ENCODE measurements around the gene ATP1A2.
A peak's percentile ranks its signal among the peaks of the same experiment; 100 is the strongest.

Gene ATP1A2

DNA sequence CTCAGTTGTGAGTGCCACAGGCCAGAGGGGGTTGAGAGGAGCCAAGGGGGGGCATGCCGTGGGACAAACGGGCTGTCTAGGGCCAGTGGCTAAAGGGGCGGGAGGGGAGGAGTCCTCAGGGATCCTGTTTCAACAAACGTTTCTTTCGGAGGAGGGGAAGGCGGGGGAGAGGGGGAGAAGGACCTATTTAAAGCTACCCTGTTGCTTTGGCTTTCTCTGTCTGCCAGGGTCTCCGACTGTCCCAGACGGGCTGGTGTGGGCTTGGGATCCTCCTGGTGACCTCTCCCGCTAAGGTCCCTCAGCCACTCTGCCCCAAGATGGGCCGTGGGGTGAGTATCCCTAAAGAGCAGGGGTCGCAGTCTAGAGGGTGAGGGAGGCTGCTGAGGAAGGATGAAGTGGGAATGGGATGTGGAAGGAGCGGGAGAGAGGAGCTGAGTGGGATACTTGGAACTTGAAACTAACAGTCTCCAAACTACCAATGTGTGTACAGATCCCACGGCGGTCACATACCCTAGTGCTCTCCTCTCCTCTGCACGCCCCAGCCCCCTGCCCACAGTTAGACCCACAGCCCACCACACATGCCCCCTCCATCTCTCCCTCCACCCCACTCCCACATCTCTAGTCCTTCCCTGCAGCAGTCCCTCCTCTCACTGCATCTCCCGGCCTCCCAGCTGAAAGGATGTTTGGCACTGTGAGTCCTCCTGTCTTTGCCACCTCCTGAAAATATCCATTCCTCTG is at the start of gene ATP1A2:
ATP1A2 (plus strand) TSS at position 215 of the 738 bp plus-strand sequence; CDS start at position 318, 103 bp downstream.
- H3K4me1 ChIP-seq (ENCODE audit: control insufficient read depth, insufficient read depth, low read length, unreplicated experiment) = peaks cover 3% of the 10 kb centered on the region
- H3K27me3 ChIP-seq (ENCODE audit: insufficient read depth, low read length) = peaks cover 41% of the 10 kb centered on the region
- no peaks in the 10 kb centered on the region for H3K79me2 ChIP-seq (ENCODE audit: control insufficient read depth, insufficient read depth, low read length, unreplicated experiment)
- H3K27ac ChIP-seq (ENCODE audit: low read depth, low read length) = no peak within 1 kb of the TSS
- H2AFZ ChIP-seq (ENCODE audit: low read length, unreplicated experiment) = no peak within 1 kb of the TSS
- no peaks in the 10 kb centered on the region for H3K36me3 ChIP-seq (ENCODE audit: insufficient read depth, low read length)
- H3K4me3 ChIP-seq (ENCODE audit: low read depth, low read length) = no peak within 1 kb of the TSS

DNA sequence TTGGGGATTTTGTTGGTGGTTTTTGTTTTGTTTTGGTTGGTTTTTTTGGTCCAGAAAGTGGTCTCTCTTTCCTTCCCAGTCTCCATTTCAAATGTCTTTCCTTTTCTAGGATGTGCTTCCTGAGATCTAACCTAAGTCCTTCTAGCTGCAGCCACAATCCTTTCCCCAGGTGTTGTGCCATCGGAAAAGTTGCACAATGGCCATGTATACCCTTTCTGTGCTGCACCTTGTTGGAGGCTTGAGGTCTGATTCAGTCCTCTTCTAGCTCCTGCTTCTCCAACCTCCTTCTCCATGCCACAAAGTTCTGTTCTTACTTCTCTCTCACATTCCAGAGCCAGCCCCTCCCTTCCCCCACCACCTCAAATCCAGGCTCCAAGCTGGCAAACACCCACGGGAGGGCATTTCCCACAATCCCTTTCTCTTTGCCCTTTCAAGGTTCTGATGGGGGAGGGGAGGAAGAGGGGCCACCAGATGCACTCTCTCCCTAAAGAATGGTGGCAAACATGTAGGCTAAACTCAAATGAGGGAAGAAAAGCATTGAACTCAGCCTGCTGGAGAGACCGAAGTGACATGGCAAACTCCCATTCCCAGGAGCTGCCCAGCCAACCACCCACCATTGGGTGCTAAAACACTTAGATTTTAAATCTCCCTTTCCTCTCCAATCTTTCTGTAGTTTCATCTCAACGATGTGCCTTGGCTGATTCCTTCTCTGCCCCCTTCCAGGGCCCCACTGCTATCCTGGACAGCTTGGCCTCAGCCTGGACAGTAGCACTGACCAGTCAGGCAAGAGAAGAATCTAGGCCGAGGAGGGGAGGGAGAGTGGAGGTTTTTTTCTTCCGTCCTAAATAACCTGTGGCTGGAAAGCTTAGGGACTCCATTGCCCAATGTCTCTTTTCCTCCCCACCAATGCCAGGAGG is 48.5 kb upstream of the ATP1A2 start:
- Histone ChIP-seq H3K36me3 (ENCODE audit: insufficient read depth, low read length) (no peaks in the 10 kb centered on the region), H3K27me3 (ENCODE audit: insufficient read depth, low read length) (peaks cover 75% of the 10 kb centered on the region), H3K79me2 (ENCODE audit: control insufficient read depth, insufficient read depth, low read length, unreplicated experiment) (no peaks in the 10 kb centered on the region), H2AFZ (ENCODE audit: low read length, unreplicated experiment) (no peak overlapping the region), H3K27ac (ENCODE audit: low read depth, low read length) (no peak overlapping the region), H3K4me1 (ENCODE audit: control insufficient read depth, insufficient read depth, low read length, unreplicated experiment) (no peaks in the 10 kb centered on the region), H3K4me3 (ENCODE audit: low read depth, low read length) (no peak overlapping the region)

DNA sequence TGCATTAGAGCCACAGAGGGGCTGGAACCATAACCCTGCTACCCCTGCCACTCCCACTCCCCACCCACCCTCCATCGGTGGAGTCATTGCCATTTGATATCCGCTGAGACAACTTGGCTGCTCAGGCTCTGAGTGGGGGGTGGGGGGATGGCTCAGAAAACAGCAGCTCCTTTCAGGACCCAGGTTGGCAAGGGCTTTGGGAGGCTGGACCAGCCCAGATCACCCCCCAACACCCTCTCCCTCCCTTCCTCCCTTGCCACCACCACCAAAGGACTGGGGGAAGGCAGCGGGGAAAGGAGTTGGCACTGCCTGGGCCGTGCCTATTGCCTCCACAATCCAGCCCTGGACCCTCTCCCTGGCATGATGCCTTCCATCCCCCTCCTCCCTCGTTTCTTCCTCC is 47.3 kb upstream of the ATP1A2 start:
- Histone ChIP-seq H3K4me3 (ENCODE audit: low read depth, low read length) (no peak overlapping the region), H2AFZ (ENCODE audit: low read length, unreplicated experiment) (no peak overlapping the region), H3K4me1 (ENCODE audit: control insufficient read depth, insufficient read depth, low read length, unreplicated experiment) (no peaks in the 10 kb centered on the region), H3K27me3 (ENCODE audit: insufficient read depth, low read length) (peaks cover 69% of the 10 kb centered on the region), H3K27ac (ENCODE audit: low read depth, low read length) (no peak overlapping the region), H3K36me3 (ENCODE audit: insufficient read depth, low read length) (no peaks in the 10 kb centered on the region), H3K79me2 (ENCODE audit: control insufficient read depth, insufficient read depth, low read length, unreplicated experiment) (no peaks in the 10 kb centered on the region)

DNA sequence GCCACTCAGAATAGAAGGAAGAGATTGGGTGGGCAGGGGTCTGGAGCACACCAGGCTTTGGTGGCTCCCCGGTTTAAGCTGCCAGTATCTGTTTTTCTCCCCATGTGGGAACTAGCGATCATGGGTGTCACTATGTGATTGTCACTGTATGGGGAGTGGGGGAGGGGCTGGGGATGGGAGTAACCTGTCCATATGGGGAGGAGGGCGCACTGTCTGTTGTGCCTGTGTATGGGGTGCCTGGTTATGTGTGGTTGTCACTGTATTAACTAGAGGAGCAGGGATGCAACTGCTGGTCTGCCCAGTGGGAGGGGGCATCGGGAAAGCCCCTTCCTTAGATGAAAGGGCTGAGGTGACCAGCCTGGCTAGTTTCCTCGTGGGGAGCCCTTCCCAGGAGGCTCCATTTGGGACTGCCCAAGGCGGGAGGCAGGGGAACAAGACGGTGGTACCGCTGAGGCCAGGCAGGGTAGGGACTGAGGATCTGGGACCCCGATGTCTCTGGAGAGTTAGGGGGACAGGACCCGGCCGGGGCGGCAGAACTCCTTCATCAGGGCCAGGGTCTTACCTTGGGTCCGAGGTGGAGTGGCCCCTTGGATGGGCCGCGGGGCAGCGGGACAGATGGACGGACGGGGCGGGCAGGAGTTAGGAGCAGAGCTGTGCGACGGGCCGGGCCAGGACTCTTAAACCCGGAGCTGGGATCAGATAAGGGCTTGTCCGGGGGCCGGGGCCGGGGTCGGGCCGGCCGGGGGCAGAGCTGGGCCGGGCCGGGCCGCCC is 45.9 kb upstream of the ATP1A2 start, which contains the start of gene KCNJ10:
KCNJ10 (minus strand) TSS at position 701 of the 772 bp plus-strand sequence. CDS start 27,628 bp downstream, outside the sequence.
- peak within 1 kb of the TSS; percentile 82 for H3K4me3 ChIP-seq (ENCODE audit: low read depth, low read length)
- H3K79me2 ChIP-seq (ENCODE audit: control insufficient read depth, insufficient read depth, low read length, unreplicated experiment) = no peaks in the 10 kb centered on the region
- no peak within 1 kb of the TSS for H3K27ac ChIP-seq (ENCODE audit: low read depth, low read length)
- H3K4me1 ChIP-seq (ENCODE audit: control insufficient read depth, insufficient read depth, low read length, unreplicated experiment) = no peaks in the 10 kb centered on the region
- H2AFZ ChIP-seq (ENCODE audit: low read length, unreplicated experiment) = peak within 1 kb of the TSS; percentile 86
- no peaks in the 10 kb centered on the region for H3K36me3 ChIP-seq (ENCODE audit: insufficient read depth, low read length)
- peaks cover 75% of the 10 kb centered on the region for H3K27me3 ChIP-seq (ENCODE audit: insufficient read depth, low read length)

DNA sequence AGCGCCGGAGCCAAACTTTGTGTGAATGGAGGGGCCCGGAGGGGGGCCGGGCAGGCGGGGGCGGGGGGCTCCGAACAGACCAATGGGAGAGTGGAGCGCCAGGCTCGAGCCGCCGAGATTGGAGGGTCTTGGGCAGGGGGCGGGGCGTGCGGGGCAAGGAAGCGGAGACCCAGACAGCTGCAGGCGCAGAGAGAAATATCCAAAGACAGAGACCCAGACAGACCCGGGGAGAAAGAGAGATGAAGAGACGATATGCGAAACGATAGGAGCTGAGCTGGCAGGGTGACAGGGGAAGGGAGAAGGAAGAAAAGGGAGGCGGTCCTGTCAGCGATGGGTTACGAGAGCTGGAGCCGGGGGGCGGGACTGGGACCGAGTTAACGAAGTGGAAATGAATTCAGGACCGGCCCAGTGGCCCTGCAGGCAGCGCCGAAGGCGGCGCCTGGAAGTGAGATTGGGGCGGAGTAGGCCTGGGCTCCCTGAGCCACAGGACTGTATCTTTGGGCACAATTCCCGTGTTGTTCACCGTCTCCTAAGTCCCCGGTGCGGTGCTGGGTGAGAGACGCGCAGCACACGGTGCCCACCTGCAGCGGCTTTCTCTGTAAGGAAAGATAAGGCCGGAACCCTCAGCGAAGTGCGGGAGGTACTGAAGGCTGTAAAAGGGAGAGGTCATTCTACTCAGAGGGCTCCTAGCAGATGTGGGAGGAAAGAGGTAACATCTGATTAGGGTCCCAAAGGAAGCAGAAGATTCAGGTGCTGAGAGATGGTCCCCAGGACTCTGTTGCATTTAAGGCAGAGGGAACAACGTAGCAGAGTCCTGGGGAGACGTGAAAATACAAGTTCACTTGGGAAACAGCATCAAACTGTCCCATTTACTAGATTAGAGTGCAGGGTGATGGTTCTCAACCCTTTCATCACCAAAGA is 45.1 kb upstream of the ATP1A2 start:
- no peaks in the 10 kb centered on the region for H3K79me2 ChIP-seq (ENCODE audit: control insufficient read depth, insufficient read depth, low read length, unreplicated experiment)
- H3K4me3 ChIP-seq (ENCODE audit: low read depth, low read length) = peak overlapping the region; percentile 82
- peaks cover 76% of the 10 kb centered on the region for H3K27me3 ChIP-seq (ENCODE audit: insufficient read depth, low read length)
- no peaks in the 10 kb centered on the region for H3K36me3 ChIP-seq (ENCODE audit: insufficient read depth, low read length)
- peak overlapping the region; percentile 86 for H2AFZ ChIP-seq (ENCODE audit: low read length, unreplicated experiment)
- H3K4me1 ChIP-seq (ENCODE audit: control insufficient read depth, insufficient read depth, low read length, unreplicated experiment) = no peaks in the 10 kb centered on the region
- no peak overlapping the region for H3K27ac ChIP-seq (ENCODE audit: low read depth, low read length)

DNA sequence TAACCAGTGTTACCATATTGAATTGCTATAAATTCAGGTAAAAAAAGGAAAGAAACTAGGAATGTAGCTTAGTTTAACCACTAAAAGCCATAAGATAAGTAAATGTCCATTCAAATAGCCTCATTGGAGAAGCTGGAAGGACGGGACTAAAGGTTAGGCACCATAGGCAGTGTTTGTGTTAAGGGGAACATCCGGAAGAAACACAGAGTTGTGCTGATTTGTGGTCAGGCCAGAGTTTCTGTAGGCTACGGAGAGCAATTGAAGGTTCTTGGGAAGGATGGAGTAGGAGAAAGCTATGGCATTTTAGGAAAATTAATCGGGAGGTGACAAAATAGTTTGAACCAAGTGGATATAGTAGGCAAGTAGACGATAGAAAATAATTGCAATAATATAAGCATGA is 44.3 kb upstream of the ATP1A2 start:
- H3K4me3 ChIP-seq (ENCODE audit: low read depth, low read length) = no peak overlapping the region
- H2AFZ ChIP-seq (ENCODE audit: low read length, unreplicated experiment) = no peak overlapping the region
- H3K36me3 ChIP-seq (ENCODE audit: insufficient read depth, low read length) = no peaks in the 10 kb centered on the region
- H3K27ac ChIP-seq (ENCODE audit: low read depth, low read length) = no peak overlapping the region
- no peaks in the 10 kb centered on the region for H3K4me1 ChIP-seq (ENCODE audit: control insufficient read depth, insufficient read depth, low read length, unreplicated experiment)
- no peaks in the 10 kb centered on the region for H3K79me2 ChIP-seq (ENCODE audit: control insufficient read depth, insufficient read depth, low read length, unreplicated experiment)
- H3K27me3 ChIP-seq (ENCODE audit: insufficient read depth, low read length) = peaks cover 76% of the 10 kb centered on the region

DNA sequence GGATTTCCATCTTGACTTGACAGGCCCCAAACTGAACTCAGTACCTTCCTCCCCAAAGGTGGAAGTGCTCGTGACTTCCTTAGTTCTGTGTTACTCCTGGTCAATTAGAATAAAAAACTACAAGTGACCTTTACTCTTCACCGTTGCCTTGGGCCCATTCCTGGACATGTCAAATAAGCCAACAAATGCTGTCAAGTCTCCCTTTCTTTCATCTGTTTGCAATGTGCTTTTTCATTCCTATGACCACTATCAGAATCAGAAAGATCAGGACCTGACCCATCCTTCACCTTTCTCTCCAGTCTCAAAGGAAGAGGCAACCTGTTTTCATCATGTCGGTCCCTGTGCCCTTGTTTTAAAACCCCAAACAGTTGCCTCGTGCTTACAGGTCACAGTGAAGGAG is 40.7 kb upstream of the ATP1A2 start:
- no peak overlapping the region for H2AFZ ChIP-seq (ENCODE audit: low read length, unreplicated experiment)

DNA sequence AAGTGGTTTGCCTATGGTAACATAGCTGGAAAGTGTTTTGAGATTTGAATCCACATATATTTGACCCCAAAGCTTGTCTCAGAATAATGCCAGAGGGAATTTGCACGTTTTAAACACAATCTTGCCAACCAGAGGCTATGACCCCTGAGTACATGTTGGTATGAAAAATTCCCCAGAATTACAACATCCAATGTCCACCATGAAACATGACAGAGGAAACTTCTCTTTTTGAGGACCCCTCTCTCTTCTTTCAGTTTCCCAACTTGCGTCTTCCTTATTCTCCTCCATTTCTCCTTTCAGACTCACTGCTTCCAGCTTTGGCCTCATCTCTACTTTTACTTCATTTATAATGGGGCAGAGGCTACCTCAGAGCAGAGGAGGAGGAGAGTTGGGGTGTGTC is 39.7 kb upstream of the ATP1A2 start:
- Histone ChIP-seq H3K36me3 (ENCODE audit: insufficient read depth, low read length) (no peaks in the 10 kb centered on the region), H3K27ac (ENCODE audit: low read depth, low read length) (no peak overlapping the region), H3K4me3 (ENCODE audit: low read depth, low read length) (no peak overlapping the region), H3K4me1 (ENCODE audit: control insufficient read depth, insufficient read depth, low read length, unreplicated experiment) (peaks cover 3% of the 10 kb centered on the region), H2AFZ (ENCODE audit: low read length, unreplicated experiment) (no peak overlapping the region), H3K79me2 (ENCODE audit: control insufficient read depth, insufficient read depth, low read length, unreplicated experiment) (no peaks in the 10 kb centered on the region), H3K27me3 (ENCODE audit: insufficient read depth, low read length) (peaks cover 73% of the 10 kb centered on the region)

More for the DNA sequence above, 40.7 kb upstream of the ATP1A2 start:
- Histone ChIP-seq H3K27ac (ENCODE audit: low read depth, low read length) (no peak overlapping the region), H3K79me2 (ENCODE audit: control insufficient read depth, insufficient read depth, low read length, unreplicated experiment) (no peaks in the 10 kb centered on the region), H3K4me3 (ENCODE audit: low read depth, low read length) (no peak overlapping the region), H3K27me3 (ENCODE audit: insufficient read depth, low read length) (peaks cover 73% of the 10 kb centered on the region), H3K4me1 (ENCODE audit: control insufficient read depth, insufficient read depth, low read length, unreplicated experiment) (no peaks in the 10 kb centered on the region), H3K36me3 (ENCODE audit: insufficient read depth, low read length) (no peaks in the 10 kb centered on the region)

DNA sequence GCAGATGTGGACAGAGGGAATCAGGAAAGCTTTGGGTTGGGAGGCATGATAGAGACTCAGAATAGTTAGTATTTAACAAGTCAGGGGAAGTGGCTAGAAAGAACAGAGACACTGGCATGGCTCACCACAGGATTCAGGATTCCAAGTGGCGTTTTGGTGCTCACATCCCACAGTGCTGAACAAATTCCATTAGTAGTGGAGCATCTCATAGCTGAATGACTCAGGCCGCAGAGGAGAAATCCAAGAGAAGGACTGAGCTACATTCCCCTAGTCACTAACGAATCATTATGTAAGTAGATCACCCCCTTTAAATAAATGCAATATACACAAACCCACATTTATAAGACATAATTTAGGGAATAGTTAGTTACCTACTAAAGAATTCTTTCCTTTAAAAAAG is 39.3 kb upstream of the ATP1A2 start:
- Histone ChIP-seq H3K27ac (ENCODE audit: low read depth, low read length) (no peak overlapping the region), H2AFZ (ENCODE audit: low read length, unreplicated experiment) (no peak overlapping the region), H3K4me3 (ENCODE audit: low read depth, low read length) (no peak overlapping the region), H3K4me1 (ENCODE audit: control insufficient read depth, insufficient read depth, low read length, unreplicated experiment) (peaks cover 7% of the 10 kb centered on the region), H3K27me3 (ENCODE audit: insufficient read depth, low read length) (peaks cover 74% of the 10 kb centered on the region), H3K79me2 (ENCODE audit: control insufficient read depth, insufficient read depth, low read length, unreplicated experiment) (no peaks in the 10 kb centered on the region), H3K36me3 (ENCODE audit: insufficient read depth, low read length) (no peaks in the 10 kb centered on the region)

All from ACC112 (cell line).